HG02571 (cell line): ENCODE measurements around the gene RRP1B.
"Not testable (repeated sequence)": the region's sequence is repeated elsewhere in the genome, so short reads cannot be mapped to it uniquely, and the experiment has no call there.

Experiments
- ATAC-seq: cut with Tn5 transposase; IDR thresholded peaks from one replicate; pipeline ENCODE4 v1.9.1; 2021; ENCODE audit warnings: mild to moderate bottlenecking, moderate library complexity; ENCODE audit not compliant: unreplicated experiment

RRP1B gene

DNA sequence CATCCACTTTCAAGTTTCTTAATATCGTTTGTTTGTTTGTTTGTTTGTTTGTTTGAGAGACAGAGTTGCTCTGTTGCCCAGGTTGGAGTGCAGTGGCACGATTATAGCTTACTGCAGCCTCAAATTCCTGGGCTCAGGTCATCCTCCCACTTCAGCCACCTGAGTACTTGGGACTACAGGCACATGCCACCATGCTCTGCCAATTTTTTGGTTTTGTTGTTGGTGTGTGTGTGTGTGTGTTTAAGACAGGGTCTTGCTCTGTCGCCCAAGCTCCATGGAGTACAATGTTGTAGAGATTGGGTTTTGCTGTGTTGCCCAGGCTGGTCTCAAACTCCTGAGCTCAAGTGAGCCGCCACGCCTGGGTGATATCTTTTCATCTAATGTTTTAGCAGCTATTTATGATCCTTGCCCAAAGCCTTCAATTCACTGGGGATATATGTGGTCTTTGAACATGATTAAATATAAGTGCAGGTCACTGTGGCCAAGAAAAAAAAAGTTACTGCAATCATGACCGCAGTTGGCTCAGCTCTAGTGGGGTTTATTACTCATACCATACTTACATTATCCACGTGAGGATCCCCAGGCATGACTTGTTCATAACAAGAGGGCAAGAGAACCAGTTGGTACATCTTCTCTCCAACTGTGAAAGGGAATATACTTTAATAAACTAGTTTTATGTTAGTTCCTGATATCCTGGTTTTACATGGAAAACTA lies 8.0 kb downstream of the RRP1B start:
- ATAC-seq = no peak

DNA sequence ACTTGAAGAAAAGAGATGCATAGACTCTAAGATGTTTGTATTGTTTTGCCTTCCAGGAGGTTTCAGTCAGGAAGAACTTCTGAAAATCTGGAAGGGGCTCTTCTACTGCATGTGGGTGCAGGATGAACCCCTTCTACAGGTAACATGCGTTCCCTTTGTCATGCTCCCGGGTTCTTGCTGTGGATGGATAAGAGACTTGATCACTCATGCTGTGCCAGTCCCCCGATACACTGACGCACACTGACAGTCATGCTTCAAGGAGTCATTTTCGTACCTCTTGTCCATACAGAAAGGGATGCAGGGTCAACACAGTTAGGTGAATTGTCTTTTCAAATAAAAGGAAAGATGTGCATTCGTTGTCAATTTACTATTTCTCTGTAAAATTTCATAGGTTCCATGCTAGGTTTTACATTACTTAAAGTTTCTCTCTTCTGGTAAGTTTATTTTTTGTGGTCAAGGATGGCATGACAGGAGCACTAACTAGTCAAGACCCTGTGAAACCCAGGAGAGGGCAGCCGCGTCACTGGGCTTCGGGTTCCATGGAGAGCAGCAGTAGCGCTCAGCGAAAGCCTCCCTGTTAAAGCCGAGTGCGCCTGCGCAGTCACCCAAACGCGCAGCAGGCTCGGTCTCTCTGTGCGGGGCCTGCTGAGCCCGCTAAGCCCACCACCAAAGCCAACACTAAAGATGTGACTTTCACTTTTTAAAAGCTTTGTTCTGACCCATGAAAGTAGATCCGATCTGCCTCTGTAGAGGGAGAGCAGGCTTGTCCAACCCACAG lies 10.7 kb downstream of the RRP1B start:
- ATAC-seq = no peak

DNA sequence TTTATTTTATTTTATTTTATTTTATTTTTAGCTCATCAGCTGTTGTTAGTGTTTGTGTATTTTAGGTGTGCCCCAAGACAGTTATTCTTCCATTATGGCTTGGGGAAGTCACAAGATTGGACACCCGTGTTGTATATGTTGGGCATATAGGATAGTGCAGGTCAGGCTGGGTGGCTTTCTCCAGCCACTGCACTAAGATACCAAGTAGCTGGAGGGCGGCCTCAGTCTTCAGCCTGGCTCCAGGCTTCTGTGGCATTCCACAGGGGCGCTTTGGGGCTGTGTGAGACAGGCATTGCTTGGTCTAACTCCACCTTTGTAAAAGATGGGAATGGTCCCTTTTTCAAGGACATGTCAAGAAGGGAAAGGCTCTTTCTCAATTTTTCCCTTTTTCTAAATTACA lies 16.5 kb downstream of the RRP1B start:
- ATAC-seq = no peak

DNA sequence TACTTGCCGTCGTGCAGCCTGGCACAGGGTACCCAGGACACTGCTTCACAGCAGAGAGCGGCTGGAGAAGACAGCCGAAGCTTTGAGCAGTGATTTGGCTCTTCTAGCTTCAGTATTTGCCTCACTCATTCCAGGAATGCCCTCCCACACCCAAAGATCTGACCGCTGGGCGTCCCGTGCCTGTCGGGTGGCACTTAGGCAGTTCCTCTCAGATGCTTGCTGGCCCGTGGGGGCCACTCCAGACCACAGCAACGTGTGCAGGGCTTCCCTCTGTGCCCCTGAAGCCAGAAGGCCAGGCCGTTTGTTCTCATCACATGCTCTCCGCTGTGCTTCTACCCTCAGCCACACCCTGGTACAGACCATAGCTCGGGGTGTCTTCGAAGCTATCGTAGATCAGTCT lies 17.0 kb downstream of the RRP1B start:
- no peak for ATAC-seq

DNA sequence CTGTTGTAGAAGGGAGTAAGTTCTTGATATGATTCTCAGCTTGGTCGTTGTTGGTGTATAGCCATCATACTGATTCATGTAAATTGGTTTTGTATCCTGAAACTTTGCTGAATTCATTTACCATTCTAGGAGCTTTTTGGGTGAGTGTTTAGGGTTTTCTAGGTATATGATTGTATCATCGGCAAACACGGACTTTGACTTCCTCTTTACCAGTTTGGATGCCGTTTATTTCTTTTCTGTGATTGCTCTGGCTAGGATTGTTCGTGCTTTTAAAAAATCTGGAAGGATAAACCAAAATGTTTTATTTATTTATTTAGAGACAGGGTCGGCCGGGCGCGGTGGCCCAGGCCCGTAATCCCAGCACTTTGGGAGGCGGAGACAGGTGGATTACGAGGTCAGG lies 20.6 kb downstream of the RRP1B start:
- ATAC-seq = no peak

DNA sequence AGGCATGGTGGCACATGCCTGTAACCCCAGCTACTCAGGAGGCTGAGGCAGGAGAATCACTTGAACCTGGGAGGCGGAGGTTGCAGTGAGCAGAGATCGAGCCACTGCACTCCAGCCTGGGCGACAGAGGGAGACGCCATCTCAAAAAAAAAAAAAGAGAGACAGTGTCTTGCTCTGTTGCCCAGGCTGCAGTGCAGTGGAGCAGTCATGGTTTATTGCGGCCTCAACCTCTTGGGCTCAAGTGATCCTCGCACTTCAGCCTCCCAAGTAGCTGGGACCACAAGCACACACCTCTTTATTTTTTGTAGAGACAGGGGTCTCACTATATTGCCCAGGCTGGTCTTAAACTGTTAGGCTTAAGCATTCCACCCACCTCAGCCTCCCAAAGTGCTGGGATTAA lies 21.1 kb downstream of the RRP1B start:
- not testable (repeated sequence) for ATAC-seq

DNA sequence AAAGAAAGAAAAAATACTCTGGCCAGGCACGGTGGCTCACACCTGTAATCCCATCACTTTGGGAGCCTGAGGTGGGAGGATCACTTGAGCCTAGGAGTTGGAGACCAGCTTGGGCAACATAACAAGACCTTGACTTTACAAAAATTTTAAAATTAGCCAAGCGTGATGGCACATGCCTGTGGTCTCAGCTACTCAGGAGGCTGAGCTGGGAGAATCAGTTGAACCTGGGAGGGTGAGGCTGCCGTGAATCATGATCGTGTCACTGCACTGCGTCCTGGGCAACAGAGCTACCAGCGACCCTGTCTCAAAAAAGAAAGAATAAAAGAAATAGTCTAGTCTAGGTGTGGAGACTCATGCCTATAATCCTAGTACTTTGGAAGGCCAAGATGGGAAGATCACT lies 22.3 kb downstream of the RRP1B start:
- no peak for ATAC-seq

DNA sequence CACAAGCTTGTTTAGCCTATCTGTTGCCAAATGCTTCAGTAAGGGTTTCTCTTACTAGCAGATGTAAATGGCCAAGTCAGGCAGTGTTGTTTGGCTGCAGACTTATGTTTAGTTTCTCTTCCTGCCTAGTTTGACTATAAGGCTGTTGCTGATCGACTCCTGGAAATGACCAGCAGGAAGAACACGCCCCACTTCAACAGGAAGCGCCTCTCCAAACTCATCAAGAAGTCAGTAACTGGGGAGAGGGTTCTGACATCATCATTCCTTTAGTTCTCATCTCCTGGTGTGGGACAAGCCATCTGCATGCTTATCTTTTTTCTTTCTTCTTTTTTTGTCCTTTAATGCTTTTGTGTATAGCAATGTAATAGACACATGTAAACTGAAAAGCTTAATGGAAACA lies 25.1 kb downstream of the RRP1B start:
- ATAC-seq = no peak

DNA sequence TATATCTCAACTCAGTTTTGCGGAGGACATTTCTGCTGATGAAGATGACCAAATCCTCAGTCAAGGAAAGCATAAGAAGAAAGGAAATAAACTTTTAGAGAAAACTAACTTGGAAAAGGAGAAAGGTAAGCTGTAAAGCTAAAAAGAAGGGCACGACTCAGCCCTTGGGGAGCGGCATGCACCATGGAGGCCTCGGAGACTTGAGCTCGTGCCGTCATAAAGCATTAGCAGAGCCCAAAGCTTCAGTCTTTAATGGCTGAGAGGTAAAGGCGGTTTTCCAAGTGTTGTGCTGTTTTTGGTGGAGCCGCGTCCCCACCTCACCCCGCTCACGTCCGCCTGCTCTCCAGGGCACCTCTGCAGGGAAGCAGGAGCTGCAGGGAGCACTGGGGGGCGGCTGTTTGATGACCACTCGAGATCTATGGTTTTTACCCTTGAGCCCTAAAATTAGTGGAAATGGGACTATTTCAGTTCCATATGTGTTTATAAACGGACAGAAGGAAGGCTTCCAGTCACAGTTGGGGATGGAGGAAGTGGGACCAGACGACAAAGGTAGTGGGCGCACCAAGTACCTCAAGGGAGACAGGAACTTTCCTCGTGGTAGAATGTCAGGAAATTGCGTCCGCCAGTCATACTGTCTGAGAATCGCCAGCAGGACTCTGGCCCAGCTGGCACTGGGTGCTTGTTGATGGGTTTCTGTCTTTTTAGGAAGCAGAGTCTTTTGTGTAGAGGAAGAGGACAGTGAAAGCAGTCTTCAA lies 27.6 kb downstream of the RRP1B start:
- no peak for ATAC-seq

DNA sequence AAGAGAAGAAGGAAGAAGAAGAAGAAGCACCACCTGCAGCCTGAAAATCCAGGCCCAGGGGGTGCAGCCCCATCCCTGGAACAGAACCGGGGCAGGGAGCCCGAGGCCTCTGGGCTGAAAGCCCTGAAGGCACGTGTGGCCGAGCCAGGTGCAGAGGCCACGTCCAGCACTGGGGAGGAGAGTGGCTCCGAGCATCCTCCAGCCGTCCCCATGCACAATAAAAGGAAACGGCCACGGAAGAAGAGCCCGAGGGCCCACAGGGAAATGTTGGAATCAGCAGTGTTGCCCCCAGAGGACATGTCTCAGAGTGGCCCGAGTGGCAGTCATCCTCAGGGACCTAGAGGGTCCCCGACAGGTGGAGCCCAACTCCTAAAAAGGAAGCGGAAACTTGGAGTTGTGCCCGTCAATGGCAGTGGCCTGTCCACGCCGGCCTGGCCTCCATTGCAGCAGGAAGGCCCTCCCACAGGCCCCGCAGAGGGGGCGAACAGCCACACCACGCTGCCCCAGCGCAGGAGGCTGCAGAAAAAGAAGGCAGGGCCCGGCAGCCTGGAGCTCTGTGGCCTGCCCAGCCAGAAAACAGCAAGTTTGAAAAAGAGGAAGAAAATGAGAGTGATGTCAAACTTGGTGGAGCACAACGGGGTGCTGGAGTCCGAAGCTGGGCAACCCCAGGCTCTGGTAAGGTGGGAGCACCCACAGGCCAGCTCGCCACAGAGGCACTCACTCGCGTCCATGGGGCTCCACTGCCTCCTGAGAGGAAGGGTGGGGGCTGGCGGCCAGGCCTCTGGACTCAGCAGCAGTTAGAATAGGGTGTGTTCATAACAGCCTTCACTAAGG lies 28.4 kb downstream of the RRP1B start:
- ATAC-seq = no peak

DNA sequence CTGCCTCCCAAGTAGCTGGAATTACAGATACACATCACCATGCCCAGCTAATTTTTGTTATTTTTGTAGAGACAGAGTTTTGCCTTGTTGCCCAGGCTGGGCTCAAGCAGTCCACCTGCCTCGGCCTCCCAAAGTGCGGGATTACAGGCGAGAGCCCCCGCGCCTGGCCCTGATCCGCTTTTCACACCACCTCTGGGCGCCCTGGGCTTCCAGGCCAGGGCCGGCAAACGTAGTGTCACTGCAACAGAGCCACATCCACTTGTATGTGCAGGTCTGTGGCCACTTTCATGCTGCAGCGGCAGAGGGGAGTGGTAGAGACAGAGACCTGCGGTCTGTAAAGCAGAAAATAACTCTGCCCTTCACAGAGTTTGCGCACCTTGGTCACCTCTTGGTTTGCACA lies 29.5 kb downstream of the RRP1B start:
- no peak for ATAC-seq

DNA sequence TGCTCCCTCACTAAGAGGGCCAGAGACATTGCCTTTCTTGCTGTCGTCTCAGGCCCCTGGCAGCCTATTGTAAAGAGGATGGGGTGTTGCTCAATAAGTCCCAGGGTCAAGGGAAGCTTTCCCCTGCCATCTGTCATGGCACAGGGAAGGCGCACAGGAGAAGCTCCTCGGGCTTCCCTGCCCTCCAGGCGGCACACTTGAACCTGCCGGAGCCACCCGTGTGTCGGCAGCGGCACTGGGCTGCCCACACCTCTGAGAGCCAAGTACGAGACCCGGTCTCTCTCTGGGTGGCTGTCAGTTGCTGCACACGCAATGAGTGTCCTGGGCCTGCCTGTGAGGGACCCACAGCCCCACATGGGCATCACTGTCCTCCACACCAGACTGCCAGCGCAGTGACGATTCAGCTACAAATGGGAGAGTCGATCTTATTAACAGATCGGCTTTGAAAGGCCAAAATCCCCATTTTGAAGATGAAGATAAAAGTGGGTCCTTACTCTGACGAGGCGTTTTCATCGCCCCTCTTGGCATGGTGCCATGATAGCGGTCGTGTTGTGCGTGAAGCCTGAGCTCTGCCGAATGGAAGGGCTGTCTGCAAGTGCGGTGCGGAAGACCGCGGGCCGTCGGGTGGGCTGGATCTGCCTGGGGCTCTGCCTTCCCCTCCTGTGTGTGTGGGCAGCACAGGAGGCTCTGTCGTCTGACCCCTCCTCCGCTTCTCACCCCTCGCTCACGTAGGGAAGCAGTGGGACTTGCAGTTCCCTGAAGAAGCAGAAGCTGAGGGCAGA lies 30.4 kb downstream of the RRP1B start:
- no peak for ATAC-seq

DNA sequence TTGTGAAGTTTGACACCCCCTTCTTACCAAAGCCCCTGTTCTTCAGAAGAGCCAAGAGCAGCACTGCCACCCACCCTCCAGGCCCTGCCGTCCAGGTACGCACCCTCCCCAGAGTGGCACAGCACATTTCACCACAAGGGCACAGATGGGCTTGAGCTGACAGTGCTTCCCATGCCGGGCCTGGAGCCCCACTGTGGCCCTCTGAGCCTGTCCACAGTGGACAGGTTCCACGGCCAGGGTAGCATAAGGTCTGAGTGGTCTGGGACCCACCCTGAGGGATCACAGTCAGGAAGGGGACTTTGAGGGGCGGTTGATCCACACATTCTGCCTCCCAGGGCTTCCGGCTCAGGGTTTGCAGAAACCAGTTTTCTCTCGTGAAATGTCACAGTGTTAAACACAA lies 31.0 kb downstream of the RRP1B start:
- no peak for ATAC-seq

DNA sequence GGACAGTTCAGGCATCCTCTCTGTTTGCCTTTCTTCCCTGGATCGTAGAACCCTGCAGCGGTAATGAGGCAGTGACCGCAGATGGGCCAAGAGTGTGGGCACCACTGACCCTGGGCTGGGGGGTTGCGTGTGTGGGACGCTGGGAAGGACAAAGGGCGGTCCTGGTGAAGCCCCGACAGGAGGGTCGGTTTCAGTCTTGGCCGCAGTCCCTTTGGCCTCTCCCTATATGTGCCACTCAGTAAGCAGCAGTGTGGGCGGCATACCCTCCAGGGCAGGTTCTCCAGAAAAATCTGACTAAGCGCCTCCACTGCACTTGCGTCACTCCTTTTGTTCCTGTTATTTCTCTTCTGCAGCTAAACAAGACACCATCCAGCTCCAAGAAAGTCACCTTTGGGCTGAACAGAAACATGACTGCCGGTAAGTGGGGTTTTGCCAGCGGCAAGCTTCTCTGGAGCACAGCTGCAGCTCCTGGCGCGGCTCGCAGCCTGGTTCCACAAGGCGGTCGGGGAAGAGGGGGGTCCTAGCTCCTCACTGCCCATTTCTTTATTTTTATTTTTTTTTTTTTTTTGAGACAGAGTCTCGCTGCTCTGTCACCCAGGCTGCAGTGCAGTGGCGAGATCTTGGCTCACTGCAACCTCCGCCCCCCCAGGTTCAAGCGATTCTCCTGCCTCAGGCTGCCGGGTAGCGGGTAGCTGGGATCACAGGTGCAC lies 31.9 kb downstream of the RRP1B start:
- no peak for ATAC-seq

DNA sequence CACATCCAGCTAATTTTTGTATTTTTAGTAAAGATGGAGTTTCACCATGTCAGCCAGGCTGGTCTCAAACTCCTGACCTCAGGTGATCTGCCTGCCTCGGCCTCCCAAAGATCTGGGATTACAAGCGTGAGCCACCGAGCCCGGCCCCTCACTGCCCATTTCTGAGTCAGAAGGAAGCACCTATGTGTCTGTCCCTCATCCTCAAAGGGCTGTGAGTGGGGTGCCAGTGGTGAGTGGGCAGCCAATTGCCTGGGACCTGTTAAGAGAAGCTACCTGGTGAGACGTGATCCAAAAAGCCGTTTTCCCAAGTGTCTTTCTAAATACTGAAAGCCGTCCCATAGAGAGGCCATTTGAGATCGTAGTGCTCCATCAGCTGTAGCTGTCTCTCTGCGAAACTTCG lies 32.4 kb downstream of the RRP1B start:
- no peak for ATAC-seq

DNA sequence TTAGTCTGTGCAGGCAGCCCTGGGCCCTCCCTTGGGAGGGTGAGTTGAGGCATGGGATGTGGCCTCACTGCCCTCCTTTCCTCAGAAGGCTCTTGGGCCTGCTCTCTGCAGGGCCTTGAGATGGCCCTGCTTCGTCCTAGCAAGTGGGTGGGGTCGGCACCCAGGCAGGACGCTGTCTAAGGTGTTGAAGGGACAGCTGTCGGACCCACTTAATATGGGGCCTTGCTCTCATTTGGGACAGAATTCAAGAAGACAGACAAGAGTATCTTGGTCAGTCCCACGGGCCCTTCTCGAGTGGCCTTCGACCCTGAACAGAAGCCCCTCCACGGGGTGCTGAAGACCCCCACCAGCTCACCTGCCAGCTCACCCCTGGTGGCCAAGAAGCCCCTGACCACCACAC lies 33.6 kb downstream of the RRP1B start:
- no peak for ATAC-seq

DNA sequence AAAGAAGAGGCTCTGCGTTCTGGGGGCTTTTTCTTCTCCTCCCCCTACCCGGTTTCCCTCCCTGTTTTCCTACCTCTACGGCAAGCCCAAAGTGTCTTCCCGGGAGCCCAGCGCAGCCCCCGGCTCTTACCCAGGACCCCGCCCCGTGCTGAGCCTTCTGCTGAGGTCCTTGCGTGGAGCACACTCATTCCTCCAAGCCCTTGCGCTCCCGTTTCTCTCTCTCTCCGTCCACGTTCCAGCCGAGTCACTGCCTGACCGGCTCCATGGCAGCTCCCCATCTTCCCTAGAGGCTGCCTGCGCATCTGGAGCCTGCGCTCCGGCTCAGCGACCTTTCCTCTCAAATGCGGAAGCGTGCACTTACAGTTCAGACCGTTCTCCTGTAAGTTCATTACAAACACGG lies 34.6 kb downstream of the RRP1B start:
- ATAC-seq = no peak

DNA sequence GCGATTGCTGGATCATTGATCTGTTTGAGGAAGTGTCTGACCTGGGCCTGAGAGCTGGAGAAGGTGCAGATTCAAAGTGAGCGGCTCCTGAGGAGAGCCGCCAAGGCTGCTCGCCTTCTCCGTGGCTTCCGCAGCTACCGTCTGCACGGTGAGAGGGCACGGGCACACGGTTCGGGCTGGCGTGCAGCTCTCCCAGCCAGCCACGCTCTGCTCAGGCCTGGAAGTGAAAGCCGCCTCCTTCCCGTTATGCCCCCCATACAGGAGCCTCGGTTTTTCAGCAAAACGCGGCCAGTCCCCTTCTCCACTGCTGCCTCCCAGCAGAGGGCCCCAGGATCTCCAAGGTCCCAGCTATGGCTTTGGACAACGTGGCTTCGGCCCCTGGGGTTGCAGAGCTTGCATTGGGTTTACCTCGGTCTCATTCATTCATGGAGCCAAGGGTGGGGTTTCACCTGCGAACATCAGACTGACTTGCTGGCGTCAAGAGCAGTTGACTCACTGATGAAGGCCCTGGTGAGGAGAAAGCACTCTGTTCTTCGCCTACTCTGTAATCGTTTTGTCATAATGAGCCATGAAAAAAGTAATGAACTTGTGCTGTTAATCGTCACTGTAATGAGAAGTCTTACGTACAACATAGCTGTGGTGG lies 35.2 kb downstream of the RRP1B start:
- no peak for ATAC-seq

DNA sequence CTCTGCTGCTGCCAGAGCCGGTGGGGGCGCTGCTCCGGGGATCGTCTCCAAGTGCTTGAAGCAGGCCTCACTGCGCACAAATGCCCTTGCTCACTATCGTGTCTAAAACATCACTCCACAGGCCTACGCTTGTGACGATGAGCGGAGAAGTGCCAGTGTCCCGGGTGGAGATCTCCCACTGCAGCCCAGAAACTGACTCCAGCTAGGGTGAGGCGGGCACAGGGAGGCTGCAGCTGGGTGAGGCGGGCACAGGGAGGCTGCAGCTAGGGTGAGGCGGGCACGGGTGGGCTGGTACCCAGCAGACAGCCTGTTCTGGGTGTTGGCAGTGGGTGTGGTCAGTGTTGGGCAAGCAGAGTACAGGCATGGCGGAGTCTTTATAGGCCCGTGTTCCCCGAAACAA lies 36.9 kb downstream of the RRP1B start:
- ATAC-seq = no peak
